ENCODE results near the gene EPSTI1.
A peak's percentile ranks its signal among the peaks of the same experiment; 100 is the strongest.

EPSTI1 gene

DNA sequence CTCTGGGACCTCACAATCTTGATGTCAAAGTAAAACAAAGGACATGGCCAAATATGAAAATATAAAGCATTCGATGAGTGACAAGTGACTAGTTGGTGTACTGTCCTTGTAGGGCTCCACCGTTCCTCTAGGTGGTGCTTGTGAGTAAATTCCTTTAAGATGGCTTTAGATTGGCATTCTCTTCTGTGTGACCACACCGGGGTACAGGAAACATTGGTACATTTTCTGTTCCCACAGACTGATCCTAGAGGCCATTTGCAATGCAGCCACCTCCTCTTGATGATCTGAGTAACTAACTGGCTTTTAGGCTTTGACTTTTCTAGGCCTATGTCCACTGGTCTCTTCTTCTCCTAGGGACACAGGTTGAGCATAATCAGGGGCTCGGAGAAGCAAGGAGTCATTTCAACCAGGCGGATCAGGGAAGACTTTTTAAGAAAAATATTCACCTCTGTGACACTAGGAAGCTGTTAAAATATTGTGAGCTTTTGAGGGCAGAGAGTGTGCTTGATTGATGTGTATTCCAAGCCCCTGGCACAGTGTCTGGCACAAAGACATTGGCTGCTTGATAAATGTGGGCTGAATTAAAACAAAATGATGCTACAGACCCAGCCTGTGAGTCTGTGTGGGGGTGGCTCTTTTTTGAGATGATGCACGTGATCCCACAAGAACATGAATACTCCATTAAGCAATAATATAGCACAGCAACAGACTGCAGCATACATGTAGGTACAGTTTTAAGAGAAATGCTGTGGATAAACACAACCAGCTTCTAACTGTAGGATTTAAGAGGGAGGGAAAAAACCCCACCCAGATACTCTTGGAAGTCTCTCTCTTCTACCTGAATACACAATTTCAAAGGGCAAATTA, 21.0 kb downstream of the EPSTI1 start:
- DNase-seq: peak; percentile 30

DNA sequence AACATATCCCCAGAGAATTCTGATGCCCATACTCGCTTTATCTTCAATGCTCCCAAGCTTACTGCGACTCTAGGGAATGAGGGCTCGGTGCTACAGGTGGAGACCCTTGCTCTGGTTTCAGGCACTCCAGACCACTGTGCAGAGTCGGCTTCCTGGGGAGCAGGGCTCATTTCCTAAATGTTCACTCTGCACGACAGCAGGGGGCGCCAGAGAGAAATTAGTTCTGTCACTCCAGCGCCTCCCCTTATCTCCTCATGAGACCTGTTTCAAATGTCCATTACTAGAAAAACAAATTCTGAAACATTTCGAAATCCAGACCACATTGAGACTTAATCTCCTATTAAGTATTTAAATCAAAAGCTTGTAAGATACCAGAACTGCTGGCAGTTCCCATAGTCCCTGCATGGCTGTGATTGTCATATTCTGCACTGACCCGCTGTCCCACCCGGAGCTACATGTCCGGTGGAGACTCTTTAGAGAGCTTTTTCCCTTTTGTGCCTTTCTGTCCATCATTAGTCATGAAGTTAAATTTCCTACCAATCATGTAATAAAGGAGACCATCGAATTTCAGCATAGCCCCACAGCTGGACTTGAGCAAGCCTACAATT, 22.4 kb downstream of the EPSTI1 start:
- DNase-seq: peak; percentile 72

DNA sequence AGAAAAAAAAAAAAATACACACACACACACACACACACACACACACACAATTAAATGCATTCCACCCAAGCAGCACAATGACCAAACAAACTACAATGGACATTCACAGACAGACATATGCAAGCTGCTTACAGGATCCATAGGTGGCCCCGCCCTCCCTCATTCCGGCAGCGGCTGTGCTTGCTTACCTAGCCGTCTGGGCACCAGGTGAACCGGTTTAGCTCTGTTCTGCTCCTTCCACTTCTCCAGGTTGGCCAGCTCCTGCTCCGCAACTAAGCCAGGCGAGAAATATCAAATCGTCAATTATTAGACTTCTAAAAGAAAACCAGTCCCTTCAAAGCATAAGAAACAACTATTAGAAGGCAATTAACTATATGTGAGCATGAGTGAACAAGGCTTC, 23.1 kb downstream of the EPSTI1 start:
- DNase-seq: no peak

DNA sequence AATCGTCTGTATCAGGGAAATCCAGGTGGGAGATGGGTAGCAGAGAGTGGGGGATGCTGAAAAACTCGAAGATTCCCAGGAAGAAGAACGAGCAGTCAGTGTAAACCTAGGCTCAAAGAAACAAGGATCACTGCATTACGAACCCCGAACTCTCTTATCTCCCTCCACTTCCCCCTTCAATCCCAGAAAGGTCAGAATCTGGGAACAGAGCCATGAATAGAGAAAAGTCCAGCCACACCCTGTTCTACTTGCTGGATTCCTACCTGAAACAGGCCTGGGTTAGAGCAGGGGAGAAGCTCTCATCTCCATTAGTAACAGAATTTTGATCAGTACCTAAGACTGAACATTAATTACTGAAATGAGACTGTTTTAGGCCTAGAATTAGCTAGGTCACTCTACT, 24.4 kb downstream of the EPSTI1 start:
- no peak for DNase-seq

DNA sequence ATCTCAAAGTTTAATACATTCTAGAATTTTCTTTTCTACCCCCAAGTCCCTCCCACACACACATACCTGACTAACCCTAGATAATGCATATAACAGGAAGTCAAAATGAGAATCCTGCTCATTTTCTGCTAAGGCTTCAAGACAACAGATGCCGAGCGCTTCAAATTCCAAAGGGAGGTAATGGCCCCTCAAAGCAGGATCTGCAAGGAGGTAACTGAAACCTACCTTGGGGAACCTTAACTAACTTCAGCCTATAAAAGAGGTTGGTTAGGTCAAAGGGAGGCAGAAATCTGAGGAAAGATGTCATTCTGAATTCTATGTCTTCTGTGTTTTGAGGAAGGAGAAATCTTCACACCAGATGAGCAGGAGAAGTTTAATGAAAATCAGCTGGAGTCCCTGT, 26.8 kb downstream of the EPSTI1 start:
- no peak for DNase-seq

DNA sequence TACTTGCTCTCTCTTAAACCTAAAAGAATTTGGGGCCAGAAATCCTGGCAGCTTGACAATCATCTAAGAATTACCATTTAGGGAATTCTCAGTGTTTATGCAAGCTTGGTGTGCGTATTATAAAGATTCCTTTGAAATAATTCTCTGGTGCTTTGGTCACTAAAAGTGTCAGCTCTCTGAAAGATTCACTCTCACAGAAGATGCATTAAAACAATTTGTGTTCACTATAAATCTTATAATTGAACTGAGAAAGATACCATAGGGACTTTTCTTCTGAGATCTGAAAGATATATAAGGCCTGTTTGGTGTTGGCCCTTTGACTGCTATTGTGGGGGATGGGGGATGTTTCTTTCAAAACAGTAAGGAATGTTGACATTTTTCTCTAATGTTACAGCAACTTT, 27.3 kb downstream of the EPSTI1 start:
- DNase-seq: no peak

DNA sequence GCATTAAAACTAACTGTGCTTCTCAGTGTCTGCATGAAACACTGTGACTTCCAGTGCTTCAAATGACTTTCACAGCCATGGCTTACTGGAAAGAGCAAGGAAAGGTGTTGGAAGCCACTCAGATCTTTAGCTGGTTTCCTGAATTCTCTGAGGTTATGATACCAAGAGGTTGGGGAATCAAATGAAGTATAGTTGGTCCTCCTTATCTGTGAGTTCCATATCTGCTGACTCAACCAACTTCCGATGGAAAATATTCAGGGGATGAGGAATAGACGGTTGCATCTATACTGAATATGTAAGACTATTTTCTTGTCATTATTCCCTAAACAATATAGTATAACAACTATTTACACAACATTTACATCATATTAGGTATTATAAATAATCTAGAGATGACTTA, 32.4 kb downstream of the EPSTI1 start:
- DNase-seq: no peak

DNA sequence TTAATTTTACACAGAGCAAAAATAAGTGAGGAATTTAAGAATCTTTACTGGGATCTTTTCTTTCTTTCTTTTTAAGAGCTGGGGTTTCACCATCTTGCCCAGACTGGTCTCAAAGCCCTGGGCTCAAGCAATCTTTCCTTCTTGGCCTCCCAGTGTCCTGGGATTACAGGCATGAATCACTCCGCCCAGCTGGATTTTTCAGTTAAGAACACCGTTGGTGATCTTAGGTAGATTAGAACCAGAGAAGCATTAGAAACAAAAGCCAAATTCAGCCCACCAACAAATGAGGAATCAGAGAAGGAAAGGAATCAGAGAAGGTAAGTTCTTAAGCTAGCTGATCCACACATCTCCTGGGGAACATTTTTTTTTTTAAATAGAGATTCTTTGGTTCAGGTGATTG, 34.2 kb downstream of the EPSTI1 start:
- no peak for DNase-seq

DNA sequence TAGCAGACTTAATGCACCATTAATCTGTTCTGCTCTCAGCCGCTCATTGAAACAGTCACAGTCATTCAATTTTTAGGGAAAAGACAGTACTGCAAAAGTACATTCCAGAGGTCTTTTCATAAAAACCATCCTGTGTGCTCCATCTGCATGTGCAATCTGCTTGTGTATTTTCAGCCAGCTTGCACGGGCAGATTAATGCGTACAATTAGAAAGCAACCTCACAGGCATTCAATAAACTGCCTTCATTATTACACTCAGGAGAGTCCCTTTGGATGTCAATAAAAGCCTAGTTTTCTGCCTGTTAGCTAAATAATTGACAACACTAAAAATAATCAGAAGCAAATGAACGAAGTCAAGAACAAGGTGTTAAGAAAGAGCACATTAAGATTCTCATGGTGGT, 41.9 kb downstream of the EPSTI1 start:
- no peak for DNase-seq

DNA sequence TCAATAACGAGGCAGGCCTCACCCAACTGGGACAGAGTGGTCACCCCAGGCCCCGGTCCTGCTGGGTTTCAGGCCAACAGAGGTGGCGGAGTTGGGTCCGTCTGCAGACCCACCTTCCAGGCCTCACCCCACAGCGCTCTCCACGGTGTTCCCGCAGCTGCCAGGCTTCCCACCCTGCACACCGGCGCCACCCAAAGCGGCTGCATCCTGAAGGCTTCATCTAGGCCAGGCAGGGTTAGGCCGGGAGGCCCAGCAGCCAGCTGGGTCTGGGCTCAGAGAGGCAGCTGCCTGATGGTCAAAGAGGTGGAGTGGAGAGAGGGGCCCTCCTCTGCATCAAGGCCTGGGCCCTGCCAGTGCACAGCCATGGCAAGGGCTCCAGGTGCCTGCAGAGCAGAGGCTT, 44.1 kb downstream of the EPSTI1 start:
- no peak for DNase-seq

DNA sequence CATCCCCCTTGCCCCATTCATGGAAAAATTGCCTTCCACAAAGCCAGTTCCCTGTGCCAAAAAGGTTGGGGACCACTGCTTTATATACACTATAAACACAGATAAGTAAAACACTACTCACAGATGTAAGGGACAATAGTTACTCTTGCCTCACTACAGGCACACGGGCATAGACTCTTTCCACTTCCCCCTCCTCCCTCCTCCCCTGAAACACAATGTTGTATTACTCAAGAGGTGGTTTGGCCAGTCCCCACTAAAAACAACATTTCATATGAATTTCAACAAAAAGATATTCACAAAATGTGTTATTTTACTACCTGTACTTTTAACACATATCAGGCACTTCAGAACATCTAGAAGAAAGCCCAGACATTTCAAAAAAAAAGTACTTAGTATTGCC, 45.1 kb downstream of the EPSTI1 start:
- no peak for DNase-seq

DNA sequence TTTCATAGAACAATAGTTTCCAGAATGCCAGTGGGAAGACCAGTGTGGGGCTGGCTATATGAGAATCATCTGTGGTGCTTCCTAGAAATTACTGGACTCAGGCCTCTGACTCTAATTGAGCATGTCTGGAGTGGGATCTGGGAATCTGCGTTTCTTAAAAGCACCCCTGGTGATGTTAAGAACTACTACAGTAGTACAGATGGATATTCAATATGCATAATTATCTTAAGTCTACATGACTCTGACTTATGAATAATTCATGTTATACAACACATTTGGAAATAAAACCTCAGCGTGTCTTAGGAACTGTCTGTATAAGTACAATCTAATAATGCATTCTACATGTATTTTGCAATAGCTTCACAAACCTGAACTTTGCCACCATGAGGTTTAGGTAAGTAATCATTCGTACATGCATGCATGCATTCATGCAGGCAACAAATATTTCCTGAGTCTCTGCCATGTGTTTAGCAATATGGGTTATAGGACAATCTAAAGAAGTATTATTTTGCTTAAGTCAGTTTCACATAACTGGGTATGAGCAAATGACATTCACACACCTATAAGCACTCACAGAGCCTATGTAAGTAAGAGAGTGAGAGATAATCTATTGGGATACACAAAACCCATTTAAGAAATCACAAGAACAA, 62.0 kb downstream of the EPSTI1 start:
- no peak for DNase-seq

DNA sequence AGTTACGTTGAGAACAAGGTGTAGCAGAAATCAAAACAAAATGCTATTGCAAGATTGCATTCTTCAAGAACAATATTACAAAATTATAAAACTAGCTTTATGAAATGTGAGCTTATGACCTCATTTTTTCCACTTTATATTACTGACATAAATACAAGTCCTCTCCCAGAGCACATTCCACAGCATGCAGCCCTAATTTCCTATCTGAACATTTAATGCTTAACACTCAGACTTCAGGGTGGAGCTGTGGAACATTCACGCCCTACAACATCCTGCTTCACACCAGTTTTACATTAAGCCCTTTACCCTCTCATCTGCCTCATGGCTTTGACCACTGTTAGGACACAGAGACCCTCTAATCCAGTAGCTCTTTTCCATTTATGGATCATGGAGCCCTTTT, 65.5 kb downstream of the EPSTI1 start:
- DNase-seq: no peak

DNA sequence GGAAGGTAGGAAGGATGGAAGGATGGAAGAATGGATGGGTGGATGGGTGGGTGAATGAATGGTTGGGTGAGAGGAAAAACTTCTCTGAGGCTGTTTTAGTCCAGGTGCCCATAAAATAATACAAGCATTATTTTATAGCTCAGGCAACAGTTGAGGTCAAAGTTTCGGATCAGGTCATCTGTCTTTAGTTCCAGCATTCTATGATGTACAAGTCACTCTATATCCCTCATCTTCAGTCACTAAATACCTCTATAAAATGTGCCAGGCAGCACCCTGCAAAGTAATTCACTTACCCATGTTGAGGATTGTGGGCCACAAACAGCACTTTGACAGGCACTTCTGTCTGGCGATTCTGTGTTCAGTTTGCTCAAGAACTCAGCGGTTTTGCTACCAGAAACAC, 66.0 kb downstream of the EPSTI1 start:
- no peak for DNase-seq

DNA sequence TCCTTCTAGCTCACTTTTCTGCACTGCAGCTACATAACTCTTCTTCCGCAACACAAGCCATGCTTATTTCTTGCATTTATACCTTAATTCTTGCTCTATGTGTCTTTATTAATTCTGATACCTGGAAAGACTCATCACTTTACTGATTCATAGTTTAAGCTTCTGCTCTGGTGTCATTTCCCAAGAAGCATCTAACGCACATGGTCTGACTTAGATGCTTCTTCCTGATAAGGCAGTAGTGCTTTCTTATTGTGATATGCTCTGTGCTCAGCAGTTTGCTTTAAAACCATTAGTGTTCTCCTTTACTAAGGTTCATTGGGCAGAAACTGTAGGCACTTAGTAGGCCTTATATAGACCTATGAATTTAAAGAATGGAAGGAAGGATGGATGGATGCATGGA, 66.4 kb downstream of the EPSTI1 start:
- no peak for DNase-seq

DNA sequence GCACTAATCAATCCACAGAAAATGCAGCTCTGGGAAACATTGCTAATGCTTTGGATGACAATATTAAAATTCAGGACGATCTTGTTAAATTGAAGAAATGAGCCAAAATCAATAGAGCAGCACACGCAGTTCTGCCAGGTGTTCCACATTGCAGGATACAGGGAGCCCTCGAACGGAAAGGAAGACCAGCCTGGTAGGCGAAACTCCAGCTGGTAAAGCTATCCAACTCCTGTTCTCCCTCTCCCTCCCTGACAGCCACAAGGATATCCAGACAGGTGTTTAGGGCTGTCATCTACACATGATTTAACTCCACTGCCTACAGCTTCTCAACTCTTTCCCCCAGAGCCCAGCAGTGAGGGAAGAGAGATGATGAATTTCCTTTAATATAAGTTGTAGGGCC, 67.7 kb downstream of the EPSTI1 start:
- DNase-seq: no peak

DNA sequence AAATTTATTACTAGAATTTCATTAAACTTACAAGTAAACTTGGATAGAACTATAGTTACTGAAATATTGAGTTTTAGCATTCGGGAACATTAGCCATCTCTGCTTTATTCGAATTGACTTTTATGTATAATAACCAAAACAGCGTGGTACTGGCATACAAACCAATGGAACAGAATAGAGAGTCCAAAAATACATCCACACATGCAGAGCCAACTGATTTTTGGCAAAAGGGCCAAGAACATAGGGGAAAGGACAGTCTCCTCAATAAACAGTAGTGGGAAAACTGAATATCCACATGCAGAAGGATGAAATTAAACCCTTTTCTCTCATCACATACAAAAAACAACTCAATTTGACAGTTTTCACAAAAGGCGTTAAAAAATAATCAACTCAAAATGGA, 84.3 kb downstream of the EPSTI1 start:
- DNase-seq: no peak

DNA sequence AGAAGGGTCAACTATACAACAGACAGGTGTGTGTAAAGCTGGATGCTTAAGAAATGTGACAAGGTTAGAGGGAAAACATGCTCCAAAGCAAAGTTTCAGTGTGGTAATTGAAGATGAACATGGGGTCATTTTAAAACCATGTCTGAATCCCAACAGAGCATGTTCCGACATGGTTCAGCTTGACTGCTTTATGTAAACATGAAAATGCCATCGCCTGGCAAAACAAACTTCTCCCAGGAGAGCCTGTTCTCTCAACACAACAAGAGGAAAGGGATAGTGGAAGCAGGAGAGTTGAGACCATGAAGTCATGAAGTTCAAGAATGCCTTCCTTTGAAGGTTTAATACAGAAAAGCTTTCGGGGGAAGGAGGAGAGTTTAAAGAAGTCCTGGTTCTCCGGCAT, 85.8 kb downstream of the EPSTI1 start:
- DNase-seq: no peak

DNA sequence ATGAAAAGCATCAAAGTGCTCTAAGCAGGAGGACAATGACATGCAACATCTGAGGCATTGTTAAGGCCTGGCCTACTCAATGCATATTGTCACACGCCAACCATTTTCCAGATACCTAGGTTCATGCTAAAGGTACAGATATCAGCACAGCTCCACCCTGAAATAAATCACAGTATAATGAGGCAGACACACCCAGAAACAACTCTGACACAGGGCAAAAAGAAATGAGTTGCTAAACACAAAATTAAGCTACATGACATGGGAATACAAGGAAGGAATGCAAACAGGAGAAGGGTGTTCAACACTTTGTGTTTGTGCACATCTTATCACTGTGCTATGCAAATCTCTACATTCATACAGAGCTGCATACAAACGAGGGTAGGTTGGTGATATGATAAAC, 86.5 kb downstream of the EPSTI1 start:
- DNase-seq: no peak

DNA sequence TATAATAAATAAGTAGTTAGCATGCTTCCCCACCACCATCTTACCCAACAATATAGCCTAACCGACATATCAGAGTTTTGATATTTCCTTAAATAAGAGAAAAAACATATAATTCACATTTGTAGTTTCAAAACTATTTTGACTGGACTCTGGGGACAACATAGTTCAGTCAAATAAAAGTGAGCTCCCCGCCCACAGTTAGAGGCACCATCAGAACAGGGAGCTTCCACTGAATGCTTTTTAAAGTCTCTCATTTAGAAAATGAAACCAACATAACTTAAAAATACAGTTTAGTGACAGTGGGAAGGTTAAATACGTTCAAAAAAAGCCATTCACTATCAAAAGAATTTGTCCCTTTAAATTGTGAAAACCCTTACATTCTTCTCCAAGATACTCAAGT, 92.8 kb downstream of the EPSTI1 start:
- no peak for DNase-seq

DNA sequence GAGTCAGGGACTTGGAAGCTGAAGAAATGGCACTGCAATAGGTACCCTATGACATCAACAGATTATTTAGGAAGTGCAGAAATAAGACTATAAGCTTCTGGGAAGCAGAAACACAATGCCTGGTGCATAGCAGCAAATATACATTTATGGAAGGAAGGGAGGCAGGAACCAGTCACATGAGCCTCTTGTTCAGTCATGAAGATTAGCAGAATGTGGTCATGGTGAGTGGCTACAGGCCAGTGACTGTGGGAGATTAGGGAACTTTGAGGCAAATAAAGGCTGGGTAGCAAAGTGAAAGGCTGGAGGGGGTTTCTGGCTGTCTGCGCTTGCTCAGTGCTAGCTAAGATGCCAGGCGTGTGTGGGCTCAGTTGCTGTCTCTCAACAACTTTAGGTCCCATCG, 96.3 kb downstream of the EPSTI1 start:
- DNase-seq: no peak

DNA sequence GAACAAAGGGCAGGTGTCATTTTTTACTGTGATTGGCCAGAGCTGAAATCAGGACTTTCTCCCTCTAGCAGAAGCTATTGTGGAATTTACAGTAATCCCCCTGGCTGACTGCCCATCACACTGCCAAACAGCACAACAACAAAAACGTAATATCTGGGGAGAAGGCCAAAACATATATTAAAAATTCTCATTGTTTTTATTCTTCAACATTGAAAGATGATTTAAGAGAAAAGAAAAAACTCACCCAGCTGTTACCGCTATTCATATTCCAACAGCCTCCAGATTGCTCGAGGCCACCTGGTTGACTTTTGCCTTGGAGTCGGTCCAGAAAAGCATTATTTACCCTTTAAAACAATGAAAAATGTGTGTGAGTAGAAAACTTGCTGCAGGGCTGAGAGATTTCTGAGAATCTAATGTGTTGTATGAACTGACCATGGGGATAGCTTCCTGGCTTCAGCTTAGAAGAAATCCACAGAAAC, 97.2 kb downstream of the EPSTI1 start:
- no peak for DNase-seq

DNA sequence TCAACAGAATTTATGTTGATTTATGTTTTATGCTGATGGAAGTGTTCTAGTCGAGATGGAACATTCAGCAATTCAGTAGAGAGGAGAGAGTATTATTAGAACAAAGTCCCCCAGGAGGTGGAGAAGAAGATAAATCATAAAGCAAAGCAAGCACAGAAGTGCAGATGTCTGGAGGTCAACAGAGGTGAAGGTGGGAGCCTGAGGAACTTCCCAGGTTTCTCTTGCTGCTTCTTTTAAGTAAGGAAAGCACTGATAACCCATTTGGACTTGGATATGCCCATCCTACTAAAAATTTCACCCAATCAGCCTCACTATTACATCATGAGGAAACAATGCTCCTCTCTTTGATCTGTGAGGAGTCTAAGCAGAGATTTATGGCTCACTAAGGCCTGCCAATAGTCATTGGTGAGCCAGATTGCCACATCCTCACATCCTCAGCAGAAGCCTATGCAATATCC, 98.8 kb downstream of the EPSTI1 start:
- DNase-seq: no peak

DNA sequence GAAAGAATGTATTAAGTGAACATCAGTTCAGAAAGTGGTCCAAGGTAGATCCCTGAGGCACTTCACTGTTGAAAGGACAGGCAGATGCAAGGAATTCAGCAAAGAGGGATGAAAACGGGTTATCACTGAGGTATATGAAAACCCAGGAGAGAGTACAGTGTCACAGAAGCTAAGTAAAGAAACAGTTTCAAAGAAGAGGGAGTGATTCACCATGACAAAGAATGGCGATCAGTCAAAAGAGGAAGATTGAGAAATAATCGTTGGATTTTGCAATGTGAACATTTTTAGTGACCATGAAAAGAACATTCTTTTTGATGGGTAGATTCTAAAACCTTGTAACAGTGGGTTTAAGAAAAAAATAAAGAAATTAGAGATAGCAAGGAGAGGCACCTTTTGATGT, 99.3 kb downstream of the EPSTI1 start:
- DNase-seq: no peak

Data from retina (tissue), 1 donor.